SK-N-SH (cell line): ENCODE data around the gene SLC5A12. TPM values are rescaled to one million over a fixed set of nuclear protein-coding genes. Genes with fewer than 3 reads are reported as not detected.

Source experiments
- CTCF ChIA-PET: fragments of 300-600, 350-600 bp; formaldehyde crosslinking; extraction: SDS; loops from one replicate; lab custom pipeline; 2021; lab: Yijun Ruan, JAX
- POLR2A ChIA-PET: fragments of 350-600 bp; sonication (Branson Sonifier 250); formaldehyde crosslinking; extraction: SDS; loops from one replicate; lab custom pipeline; 2020; ENCODE audit warnings: antibody characterized with exemption, inconsistent platforms; lab: Yijun Ruan, JAX
- DNase-seq: peaks from one replicate; pipeline ENCODE4 v3.0.0; 2012
- H2AFZ ChIP-seq: fragments of 200-600 bp; sonication (generic); 2 replicates; pipeline ENCODE4 v1.8.1; 2016; ENCODE audit warnings: antibody characterized with exemption, mild to moderate bottlenecking, low read depth
- H3F3A ChIP-seq: fragments of 200-600 bp; sonication (generic); replicated peaks from 2 replicates; pipeline ENCODE3; 2016; ENCODE audit warnings: antibody characterized with exemption, mild to moderate bottlenecking; ENCODE audit not compliant: insufficient read depth
- H3K27ac ChIP-seq, 2 experiments: fragments of 200-500 bp in 1 of 2; fragments of 200-600 bp in 1 of 2; sonication (Bioruptor generic) in 1 of 2; sonication (generic), shearing (Covaris generic) in 1 of 2; 2 replicates each; pipeline versions ENCODE4 v1.5.1 to v1.6.1; 2014 to 2016; ENCODE audit warnings: low read depth in 2 of 2, inconsistent platforms in 1 of 2, low read length in 1 of 2, mild to moderate bottlenecking in 1 of 2, mixed read lengths in 1 of 2
- H3K27me3 ChIP-seq: fragments of 200-600 bp; sonication (generic), shearing (Covaris generic); 2 replicates; pipeline ENCODE4 v1.6.1; 2016; ENCODE audit warnings: mixed run types; ENCODE audit not compliant: insufficient read depth
- H3K36me3 ChIP-seq, 2 experiments: fragments of 200-500 bp in 1 of 2; fragments of 200-600 bp in 1 of 2; sonication (Bioruptor generic) in 1 of 2; sonication (generic) in 1 of 2; replicated peaks in 1 of 2; 2 replicates each; pipeline versions ENCODE3 to v1.5.1; 2014 to 2016; ENCODE audit warnings: low read length in 1 of 2, mild to moderate bottlenecking in 1 of 2; ENCODE audit not compliant: insufficient read depth in 2 of 2, control insufficient read depth in 1 of 2
- H3K4me1 ChIP-seq, 2 experiments: fragments of 200-500 bp in 1 of 2; fragments of 200-600 bp in 1 of 2; sonication (Bioruptor generic) in 1 of 2; sonication (generic), shearing (Covaris generic) in 1 of 2; 2 replicates each; pipeline versions ENCODE4 v1.5.1 to v1.6.1; 2014 to 2016; ENCODE audit warnings: low read depth in 1 of 2, low read length in 1 of 2, mixed run types in 1 of 2; ENCODE audit not compliant: insufficient read depth in 2 of 2, control insufficient read depth in 1 of 2
- H3K4me2 ChIP-seq: fragments of 200-600 bp; sonication (generic), shearing (Covaris generic); 2 replicates; pipeline ENCODE4 v1.6.1; 2017; ENCODE audit warnings: mixed run types
- H3K4me3 ChIP-seq, 2 experiments: fragments of 200-500 bp in 1 of 2; fragments of 200-600 bp in 1 of 2; sonication (Bioruptor generic) in 1 of 2; sonication (generic), shearing (Covaris generic) in 1 of 2; 2 replicates each; pipeline versions ENCODE4 v1.5.1 to v1.8.1; 2014 to 2016; ENCODE audit warnings: low read depth in 2 of 2, inconsistent platforms in 1 of 2, low read length in 1 of 2, mild to moderate bottlenecking in 1 of 2, mixed read lengths in 1 of 2, moderate library complexity in 1 of 2
- H3K79me2 ChIP-seq: fragments of 200-600 bp; sonication (generic); 2 replicates; pipeline ENCODE4 v1.8.1; 2017; ENCODE audit warnings: mild to moderate bottlenecking; ENCODE audit not compliant: insufficient read depth
- H3K9ac ChIP-seq: fragments of 200-600 bp; sonication (generic); 2 replicates; pipeline ENCODE4 v1.6.1; 2017; ENCODE audit warnings: mixed run types
- H3K9me2 ChIP-seq: fragments of 200-600 bp; sonication (generic); 2 replicates; pipeline ENCODE4 v1.6.1; 2017; ENCODE audit warnings: mixed run types
- H3K9me3 ChIP-seq: fragments of 200-600 bp; sonication (generic); 2 replicates; pipeline ENCODE4 v1.6.1; 2017; ENCODE audit warnings: mixed run types, mild to moderate bottlenecking, moderate library complexity
- H4K20me1 ChIP-seq: fragments of 200-600 bp; sonication (generic); 2 replicates; pipeline ENCODE4 v1.6.1; 2017; ENCODE audit warnings: mild to moderate bottlenecking, mixed run types; ENCODE audit not compliant: insufficient read depth
- EP300 ChIP-seq, 2 experiments: IDR thresholded peaks; 2 replicates each; pipeline versions ENCODE4 v1.4.0 to v1.6.1; 2012; ENCODE audit warnings: borderline replicate concordance in 1 of 2, low read depth in 1 of 2, low read length in 1 of 2
- FOXM1 ChIP-seq: IDR thresholded peaks from 2 replicates; pipeline ENCODE4 v1.4.0; 2012; ENCODE audit warnings: low read depth, mild to moderate bottlenecking
- GABPA ChIP-seq: IDR thresholded peaks from 2 replicates; pipeline ENCODE4 v1.4.0; 2012; ENCODE audit warnings: low read depth, mild to moderate bottlenecking
- GATA2 ChIP-seq: sonication (generic); formaldehyde crosslinking; IDR thresholded peaks from 2 replicates; pipeline ENCODE4 v1.5.0; 2020; ENCODE audit warnings: mild to moderate bottlenecking, missing genetic modification reagents
- IRF3 ChIP-seq: fragments of 150-350 bp; IDR thresholded peaks from 2 replicates; pipeline ENCODE4 v1.6.1; 2016; ENCODE audit warnings: mild to moderate bottlenecking, low read depth, low read length
- MAX ChIP-seq: IDR thresholded peaks from 2 replicates; pipeline ENCODE4 v1.4.0; 2012; ENCODE audit warnings: low read depth
- MXI1 ChIP-seq: IDR thresholded peaks from 2 replicates; pipeline ENCODE4 v1.6.1; 2012; ENCODE audit warnings: mild to moderate bottlenecking, low read depth, low read length, improper control_type of control experiment
- NRF1 ChIP-seq: IDR thresholded peaks from 2 replicates; pipeline ENCODE4 v1.6.1; 2012; ENCODE audit warnings: low read depth, mild to moderate bottlenecking, low read length
- PBX3 ChIP-seq: IDR thresholded peaks from 2 replicates; pipeline ENCODE4; 2012
- POLR2AphosphoS5 ChIP-seq: IDR thresholded peaks from 2 replicates; pipeline ENCODE4 v1.6.1; 2012; ENCODE audit warnings: low read depth, low read length
- RAD21 ChIP-seq: IDR thresholded peaks from 2 replicates; pipeline ENCODE4 v1.6.1; 2012; ENCODE audit warnings: mild to moderate bottlenecking, low read length
- RCOR1 ChIP-seq: fragments of 150-350 bp; IDR thresholded peaks from 2 replicates; pipeline ENCODE4 v1.6.1; 2017; ENCODE audit warnings: antibody characterized with exemption, low read length
- REST ChIP-seq: IDR thresholded peaks from 2 replicates; pipeline ENCODE4 v1.6.1; 2012; ENCODE audit warnings: mild to moderate bottlenecking, low read depth, low read length, moderate library complexity
- RFX5 ChIP-seq: IDR thresholded peaks from 2 replicates; pipeline ENCODE4 v1.6.1; 2012; ENCODE audit warnings: mild to moderate bottlenecking, improper control_type of control experiment, low read length
- RXRA ChIP-seq: IDR thresholded peaks from 2 replicates; pipeline ENCODE4 v1.4.0; 2012; ENCODE audit warnings: low read depth, mild to moderate bottlenecking, borderline replicate concordance
- TCF12 ChIP-seq: IDR thresholded peaks from 2 replicates; pipeline ENCODE4 v1.4.0; 2012
- TEAD4 ChIP-seq: IDR thresholded peaks from 2 replicates; pipeline ENCODE4 v1.4.0; 2012; ENCODE audit warnings: mild to moderate bottlenecking, borderline replicate concordance; ENCODE audit not compliant: insufficient read depth
- USF1 ChIP-seq: IDR thresholded peaks from 2 replicates; pipeline ENCODE4 v1.4.0; 2012; ENCODE audit warnings: low read depth, borderline replicate concordance
- USF2 ChIP-seq: fragments of 150-350 bp; IDR thresholded peaks from 2 replicates; pipeline ENCODE4 v1.6.1; 2017; ENCODE audit warnings: antibody characterized with exemption, low read length, low read depth, borderline replicate concordance
- WGBS: methylation state at CpG from one replicate; pipeline ENCODE4 v1.1.6; 2017; ENCODE audit warnings: low lambda C conversion rate; 5-methylcytosine and 5-hydroxymethylcytosine counted together
- polyA plus RNA-seq, 3 experiments: library from polyadenylated mRNA; depleted of rRNA; stranded (reverse); fragments of >200 nt; gene quantifications; 2 replicates each; pipeline ENCODE4 v1.2.3, GENCODE V29; 2012

SLC5A12 gene
- polyA plus RNA-seq, 1 of the 3 experiments (the other 2 are of a cell fraction): 0.03 TPM

GRCh38 chr11:26676641-26677040 is 45.2 kb downstream of the SLC5A12 start:
- POLR2A ChIA-PET: no interaction called here
- Histone ChIP-seq H3K27me3 (no peaks in the 10 kb centered on the region), H3K79me2 (no peaks in the 10 kb centered on the region), H3F3A (no peaks in the 10 kb centered on the region), H3K9me2 (no peaks in the 10 kb centered on the region), H3K4me3 (no peak overlapping the region), H3K9ac (no peak overlapping the region), H3K4me2 (no peak overlapping the region), H3K4me1 (no peaks in the 10 kb centered on the region; a peak in 1 of 4 replicates), H3K27ac (no peak overlapping the region), H3K36me3 (no peaks in the 10 kb centered on the region), H3K9me3 (no peaks in the 10 kb centered on the region), H2AFZ (no peak overlapping the region), H4K20me1 (no peaks in the 10 kb centered on the region)
- CTCF ChIA-PET: no interaction called here
- WGBS: 74% methylated on average over 2 of the region's 2 CpGs
- TF ChIP-seq IRF3 (no peak), GATA2 (no peak), RXRA (no peak), EP300 (IDR thresholded peaks at IDR 0.05; ENCODE audit: borderline replicate concordance in 1 of 2, low read depth in 1 of 2, low read length in 1 of 2) (no peak), NRF1 (no peak)
- no peak for DNase-seq

- 71% methylated on average over 2 of the region's 2 CpGs for WGBS
- ChIA-PET POLR2A (no interaction called here), CTCF (no interaction called here)
- Histone ChIP-seq H3K9me3 (no peaks in the 10 kb centered on the region), H4K20me1 (no peaks in the 10 kb centered on the region), H3K9ac (no peak overlapping the region), H3K4me3 (no peak overlapping the region), H3K27me3 (no peaks in the 10 kb centered on the region), H2AFZ (no peak overlapping the region; the same call in 1 of the 2 replicates), H3K36me3 (no peaks in the 10 kb centered on the region), H3F3A (no peaks in the 10 kb centered on the region), H3K9me2 (no peaks in the 10 kb centered on the region), H3K79me2 (no peaks in the 10 kb centered on the region), H3K27ac (no peak overlapping the region), H3K4me2 (no peak overlapping the region), H3K4me1 (no peaks in the 10 kb centered on the region; a peak in 1 of 4 replicates)
- DNase-seq: no peak
- TF ChIP-seq PBX3 (no peak), RXRA (no peak), NRF1 (no peak), MAX (no peak), TCF12 (no peak), RAD21 (no peak), POLR2AphosphoS5 (no peak), MXI1 (no peak), USF2 (no peak), RCOR1 (no peak), GABPA (no peak), RFX5 (no peak), TEAD4 (no peak), FOXM1 (no peak), USF1 (no peak), REST (no peak)
Measured at GRCh38 chr11:26675233-26675928, 46.5 kb downstream of the SLC5A12 start.
